ENCODE data around the gene TANGO6. TPM values are rescaled to one million over a fixed set of nuclear protein-coding genes. Genes with fewer than 3 reads are reported as not detected.

TANGO6 gene
- total RNA-seq, 2 experiments from 2014 or later, result 17.1 to 18.1 TPM

- intact Hi-C loops (cut with DNase I, micrococcal nuclease), result no loop called here
- CTCF ChIA-PET, result no interaction called here
- Histone ChIP-seq H3K36me3 (ENCODE audit: insufficient read depth, low read length) (peaks cover 26% of the 10 kb centered on the region), H3K9me3 (ENCODE audit: control insufficient read depth in 1 of 2, insufficient read depth in 1 of 2, low read length in 2 of 2) (no peaks in the 10 kb centered on the region), H3K27ac (ENCODE audit: low read depth in 1 of 2, low read length in 2 of 2) (no peak overlapping the region), H3K4me3 (ENCODE audit: low read length) (no peak overlapping the region), H3K27me3 (ENCODE audit: control insufficient read depth in 1 of 2, insufficient read depth in 2 of 2, low read length in 2 of 2) (no peaks in the 10 kb centered on the region), H3K4me1 (ENCODE audit: insufficient read depth, low read length) (no peaks in the 10 kb centered on the region)
- Mint-ChIP-seq H3K4me1 (ENCODE audit: low read depth) (no peaks in the 10 kb centered on the region), H3K4me3 (no peak overlapping the region), H3K27ac (no peak overlapping the region), H3K9me3 (no peaks in the 10 kb centered on the region), H3K36me3 (ENCODE audit: low read depth) (peaks cover 62% of the 10 kb centered on the region), H3K27me3 (no peaks in the 10 kb centered on the region)
- DNase-seq (no peak), ATAC-seq (ENCODE audit: poor library complexity) (no peak)
- POLR2A ChIA-PET, result no interaction called here
- TF ChIP-seq CTCF (IDR thresholded peaks at IDR 0.05), result no peak
These were observed 137.5 kb downstream of the TANGO6 start for GRCh38 chr16:68980695-68981315.

- Mint-ChIP-seq H3K4me3 (no peak overlapping the region), H3K36me3 (ENCODE audit: low read depth) (peaks cover 53% of the 10 kb centered on the region), H3K27me3 (no peaks in the 10 kb centered on the region)
These were observed 138.6 kb downstream of the TANGO6 start for GRCh38 chr16:68981971-68982370.

GRCh38 chr16:68984467-68984866, 141.1 kb downstream of the TANGO6 start:
- no peaks in the 10 kb centered on the region for H3K9me3 ChIP-seq (ENCODE audit: control insufficient read depth in 1 of 2, insufficient read depth in 1 of 2, low read length in 2 of 2)
- Mint-ChIP-seq H3K27me3 (no peaks in the 10 kb centered on the region), H3K27ac (no peak overlapping the region), H3K4me3 (no peak overlapping the region), H3K36me3 (ENCODE audit: low read depth) (peaks cover 52% of the 10 kb centered on the region), H3K9me3 (no peaks in the 10 kb centered on the region), H3K4me1 (ENCODE audit: low read depth) (no peaks in the 10 kb centered on the region)
- H3K4me3 ChIP-seq (ENCODE audit: low read length), result no peak overlapping the region
- ChIA-PET CTCF (no interaction called here), POLR2A (no interaction called here)
- no peaks in the 10 kb centered on the region for H3K4me1 ChIP-seq (ENCODE audit: insufficient read depth, low read length)
- H3K36me3 ChIP-seq (ENCODE audit: insufficient read depth, low read length), result peaks cover 12% of the 10 kb centered on the region
- no peak for DNase-seq
- intact Hi-C loops (cut with DNase I, micrococcal nuclease), result no loop called here
- H3K27me3 ChIP-seq (ENCODE audit: control insufficient read depth in 1 of 2, insufficient read depth in 2 of 2, low read length in 2 of 2), result no peaks in the 10 kb centered on the region
- no peak for TF ChIP-seq CTCF (IDR thresholded peaks at IDR 0.05)
- no peak overlapping the region for H3K27ac ChIP-seq (ENCODE audit: low read depth in 1 of 2, low read length in 2 of 2)
- ATAC-seq (ENCODE audit: poor library complexity), result no peak

More at GRCh38 chr16:68981971-68982370, 138.6 kb downstream of the TANGO6 start:
- H3K27me3 ChIP-seq (ENCODE audit: control insufficient read depth in 1 of 2, insufficient read depth in 2 of 2, low read length in 2 of 2), result no peaks in the 10 kb centered on the region
- intact Hi-C loops (cut with DNase I, micrococcal nuclease), result loop anchor here in 1 of 2 experiments (2.0 kb wide), 1 partner anchor 19 kb away; no protein-coding TSS in a partner anchor
- H3K4me3 ChIP-seq (ENCODE audit: low read length), result no peak overlapping the region
- POLR2A ChIA-PET, result no interaction called here
- H3K27ac Mint-ChIP-seq, result no peak overlapping the region
- H3K27ac ChIP-seq (ENCODE audit: low read depth in 1 of 2, low read length in 2 of 2), result no peak overlapping the region
- H3K36me3 ChIP-seq (ENCODE audit: insufficient read depth, low read length), result peaks cover 21% of the 10 kb centered on the region
- no peak for ATAC-seq (ENCODE audit: poor library complexity)
- H3K4me1 ChIP-seq (ENCODE audit: insufficient read depth, low read length), result no peaks in the 10 kb centered on the region
- no peak for DNase-seq
- CTCF ChIA-PET, result no interaction called here
- no peaks in the 10 kb centered on the region for H3K9me3 Mint-ChIP-seq
- TF ChIP-seq CTCF (IDR thresholded peaks at IDR 0.05), result no peak
- no peaks in the 10 kb centered on the region for H3K9me3 ChIP-seq (ENCODE audit: control insufficient read depth in 1 of 2, insufficient read depth in 1 of 2, low read length in 2 of 2)
- H3K4me1 Mint-ChIP-seq (ENCODE audit: low read depth), result no peaks in the 10 kb centered on the region
